Measurements from ENCODE around the gene MGLL.

MGLL gene

GRCh38 chr3:127720985-127721935 is 101.1 kb downstream of the MGLL start:
- no peak overlapping the region for H3K4me3 ChIP-seq (ENCODE audit: control insufficient read depth, low read depth, low read length)
- TF ChIP-seq CTCF (conservative IDR thresholded peaks at IDR 0.05; ENCODE audit: control insufficient read depth, insufficient read depth, low read depth, low read length), result no peak
- DNase-seq (ENCODE audit: low read depth), result no peak

GRCh38 chr3:127720161-127720823 is 102.0 kb downstream of the MGLL start:
- H3K4me3 ChIP-seq (ENCODE audit: control insufficient read depth, low read depth, low read length), result no peak overlapping the region
- DNase-seq (ENCODE audit: low read depth), result no peak
- TF ChIP-seq CTCF (conservative IDR thresholded peaks at IDR 0.05; ENCODE audit: control insufficient read depth, insufficient read depth, low read depth, low read length), result no peak

GRCh38 chr3:127719369-127719768 is 102.9 kb downstream of the MGLL start:
- DNase-seq (ENCODE audit: low read depth), result no peak
- TF ChIP-seq CTCF (conservative IDR thresholded peaks at IDR 0.05; ENCODE audit: control insufficient read depth, insufficient read depth, low read depth, low read length), result no peak
- no peak overlapping the region for H3K4me3 ChIP-seq (ENCODE audit: control insufficient read depth, low read depth, low read length)

GRCh38 chr3:127718916-127719290 is 103.4 kb downstream of the MGLL start:
- H3K4me3 ChIP-seq (ENCODE audit: control insufficient read depth, low read depth, low read length), result no peak overlapping the region
- no peak for TF ChIP-seq CTCF (conservative IDR thresholded peaks at IDR 0.05; ENCODE audit: control insufficient read depth, insufficient read depth, low read depth, low read length)
- no peak for DNase-seq (ENCODE audit: low read depth)

- no peak for DNase-seq (ENCODE audit: low read depth)
- H3K4me3 ChIP-seq (ENCODE audit: control insufficient read depth, low read depth, low read length), result no peak overlapping the region
- TF ChIP-seq CTCF (conservative IDR thresholded peaks at IDR 0.05; ENCODE audit: control insufficient read depth, insufficient read depth, low read depth, low read length), result no peak
Measured at GRCh38 chr3:127718245-127718915, 103.9 kb downstream of the MGLL start.

GRCh38 chr3:127717357-127718244 is 104.7 kb downstream of the MGLL start:
- DNase-seq (ENCODE audit: low read depth), result peak; percentile 31
- TF ChIP-seq CTCF (conservative IDR thresholded peaks at IDR 0.05; ENCODE audit: control insufficient read depth, insufficient read depth, low read depth, low read length), result no peak
- no peak overlapping the region for H3K4me3 ChIP-seq (ENCODE audit: control insufficient read depth, low read depth, low read length)
